HCT116 (cell line): Measurements from ENCODE around the gene MCF2L. TPM values are rescaled to one million over a fixed set of nuclear protein-coding genes. Genes with fewer than 3 reads are reported as not detected.

ENCODE experiments used
- ATAC-seq: fragments of 200-7000 bp; cut with Tn5 transposase; 2 replicates; pipeline ENCODE4 v1.9.1; 2020; ENCODE audit warnings: mild to moderate bottlenecking, moderate library complexity
- BruUV-seq: library from RNA; stranded (reverse); fragments of 400-500 nt; replicated peaks from 2 replicates; lab custom pipeline; 2021; lab: Mats Ljungman, UMichigan
- CTCF ChIA-PET: fragments of 300-600 bp; sonication (Branson Sonifier 250); formaldehyde crosslinking; loops from one replicate; lab custom pipeline; 2021; ENCODE audit warnings: antibody characterized with exemption; lab: Charles Lee
- POLR2A ChIA-PET: fragments of 300-600, 350-600 bp; sonication (Branson Sonifier 250); formaldehyde crosslinking; loops from one replicate; lab custom pipeline; 2021; ENCODE audit warnings: antibody characterized with exemption; lab: Charles Lee
- RAD21 ChIA-PET, 2 experiments: fragments of 300-600 bp; sonication (Branson Sonifier 250); formaldehyde crosslinking; loops; one replicate each; lab custom pipeline; 2023; ENCODE audit warnings: low total read pairs in 2 of 2; ENCODE audit not compliant: uncharacterized antibody in 2 of 2, unreplicated experiment in 2 of 2, low non-redundant PET in 1 of 2; lab: Charles Lee
- DNase-seq: peaks from one replicate; pipeline ENCODE4 v3.0.0-alpha.2; 2010; ENCODE audit warnings: low read depth, low spot score
- H2AFZ ChIP-seq: fragments of 200-600 bp; shearing (Covaris generic), sonication (generic); 2 replicates; pipeline ENCODE4 v1.6.1; 2017; ENCODE audit warnings: low read depth, mixed run types, mixed read lengths, antibody characterized with exemption, low read length; ENCODE audit not compliant: poor library complexity, severe bottlenecking
- H3K27ac ChIP-seq: 2 replicates; pipeline ENCODE4 v1.5.1; 2012; ENCODE audit warnings: low read depth, low read length
- H3K27me3 ChIP-seq: fragments of 200-600 bp; sonication (generic); 2 replicates; pipeline ENCODE4 v1.6.1; 2016; ENCODE audit warnings: mixed run types, low read length, mixed read lengths; ENCODE audit not compliant: insufficient read depth
- H3K36me3 ChIP-seq, 2 experiments: fragments of 200-500 bp in 1 of 2; fragments of 200-600 bp in 1 of 2; sonication (Bioruptor generic) in 1 of 2; sonication (generic) in 1 of 2; 2 replicates each; pipeline versions ENCODE4 v1.5.1 to v1.6.1; 2014 to 2016; ENCODE audit warnings: low read length in 2 of 2, inconsistent platforms in 1 of 2, mixed read lengths in 1 of 2, mixed run types in 1 of 2; ENCODE audit not compliant: insufficient read depth in 2 of 2, control insufficient read depth in 1 of 2
- H3K4me1 ChIP-seq, 2 experiments: fragments of 200-600 bp in 1 of 2; sonication (generic) in 1 of 2; 2 replicates each; pipeline versions ENCODE4 v1.5.1 to v1.6.1; 2012 to 2017; ENCODE audit warnings: low read length in 2 of 2, inconsistent platforms in 1 of 2, mild to moderate bottlenecking in 1 of 2, mixed read lengths in 1 of 2, mixed run types in 1 of 2, moderate library complexity in 1 of 2; ENCODE audit not compliant: insufficient read depth in 2 of 2, control insufficient read depth in 1 of 2
- H3K4me2 ChIP-seq: fragments of 200-600 bp; sonication (generic); 2 replicates; pipeline ENCODE4 v1.6.1; 2017; ENCODE audit warnings: mixed run types, low read length, mixed read lengths
- H3K4me3 ChIP-seq, 2 experiments: fragments of 200-600 bp in 1 of 2; sonication (generic) in 1 of 2; replicated peaks in 1 of 2; 2 replicates each; pipeline ENCODE4 v1.5.1; 2011 to 2016; ENCODE audit warnings: low read length in 2 of 2, control low read depth in 1 of 2, low read depth in 1 of 2, mild to moderate bottlenecking in 1 of 2, mixed read lengths in 1 of 2, mixed run types in 1 of 2
- H3K79me2 ChIP-seq: fragments of 200-600 bp; sonication (generic); 2 replicates; pipeline ENCODE4 v1.6.1; 2017; ENCODE audit warnings: mild to moderate bottlenecking, mixed run types, low read length, moderate library complexity, mixed read lengths; ENCODE audit not compliant: insufficient read depth
- H3K9ac ChIP-seq: fragments of 200-600 bp; sonication (generic); 2 replicates; pipeline ENCODE4 v1.6.1; 2016; ENCODE audit warnings: low read length, mixed read lengths
- H3K9me2 ChIP-seq: fragments of 200-600 bp; sonication (generic), shearing (Covaris generic); 2 replicates; pipeline ENCODE4 v1.6.1; 2017; ENCODE audit warnings: mixed run types, mild to moderate bottlenecking, moderate library complexity; ENCODE audit not compliant: insufficient read depth
- H3K9me3 ChIP-seq, 2 experiments: fragments of 200-500 bp in 1 of 2; fragments of 200-600 bp in 1 of 2; sonication (Bioruptor generic) in 1 of 2; sonication (generic) in 1 of 2; 2 replicates each; pipeline ENCODE4 v1.6.1; 2014 to 2017; ENCODE audit warnings: low read length in 2 of 2, mixed read lengths in 2 of 2, inconsistent platforms in 1 of 2, low read depth in 1 of 2, mild to moderate bottlenecking in 1 of 2, mixed run types in 1 of 2, moderate library complexity in 1 of 2; ENCODE audit not compliant: control insufficient read depth in 1 of 2, insufficient read depth in 1 of 2
- H4K20me1 ChIP-seq: fragments of 200-600 bp; sonication (generic), shearing (Covaris generic); 2 replicates; pipeline ENCODE4 v1.6.1; 2017; ENCODE audit warnings: mixed run types, mild to moderate bottlenecking, moderate library complexity; ENCODE audit not compliant: insufficient read depth
- ATF3 ChIP-seq: IDR thresholded peaks from 2 replicates; pipeline ENCODE4 v1.6.1; 2012
- CBX3 ChIP-seq: IDR thresholded peaks from 2 replicates; pipeline ENCODE4 v1.6.1; 2012; ENCODE audit warnings: low read depth
- EGR1 ChIP-seq: IDR thresholded peaks from 2 replicates; pipeline ENCODE4 v1.6.1; 2012; ENCODE audit warnings: low read depth
- EZH2 ChIP-seq: fragments of 200-600 bp; sonication (generic); IDR thresholded peaks from 2 replicates; pipeline ENCODE4 v1.6.1; 2017; ENCODE audit warnings: antibody characterized with exemption, mixed run types
- MAX ChIP-seq: IDR thresholded peaks from 2 replicates; pipeline ENCODE4 v1.6.1; 2012
- POLR2A ChIP-seq: IDR thresholded peaks from 2 replicates; pipeline ENCODE4 v1.7.0; 2011; ENCODE audit warnings: borderline replicate concordance; ENCODE audit not compliant: insufficient read depth, insufficient read length; ENCODE audit errors: extremely low read depth
- POLR2AphosphoS5 ChIP-seq: IDR thresholded peaks from 2 replicates; pipeline ENCODE4 v1.6.1; 2011; ENCODE audit warnings: mild to moderate bottlenecking, low read depth, low read length, moderate library complexity
- RAD21 ChIP-seq: IDR thresholded peaks from 2 replicates; pipeline ENCODE4 v1.6.1; 2012; ENCODE audit warnings: low read depth, mild to moderate bottlenecking
- TCF7L2 ChIP-seq: IDR thresholded peaks from 2 replicates; pipeline ENCODE4 v1.7.0; 2011; ENCODE audit warnings: borderline replicate concordance, inconsistent platforms; ENCODE audit not compliant: insufficient read depth, insufficient read length; ENCODE audit errors: extremely low read depth
- ZBTB33 ChIP-seq: IDR thresholded peaks from 2 replicates; pipeline ENCODE4 v1.6.1; 2011; ENCODE audit warnings: mild to moderate bottlenecking, low read length, moderate library complexity; ENCODE audit not compliant: insufficient replicate concordance; ENCODE audit errors: extremely low read depth
- ZNF274 ChIP-seq: fragments of 200-500 bp; sonication (Bioruptor generic); IDR thresholded peaks from 2 replicates; pipeline ENCODE4 v1.6.1; 2014; ENCODE audit warnings: mild to moderate bottlenecking, low read depth, low read length, inconsistent platforms
- intact Hi-C: fragments of 100-400 bp; cut with micrococcal nuclease; formaldehyde crosslinking; loops from 2 replicates; pipeline ENCODE4 v1.10.0; 2022
- total RNA-seq: library from RNA; stranded (reverse); gene quantifications from one replicate; pipeline ENCODE4 v1.2.1, GENCODE V29; 2021; ENCODE audit not compliant: unreplicated experiment

The MCF2L gene
- total RNA-seq, 1 experiment from 2014 or later = 19.3 TPM

GRCh38 chr13:113064534-113065405, 95.8 kb downstream of the MCF2L start:
- H3K9ac ChIP-seq = peak overlapping the region; percentile 41
- H4K20me1 ChIP-seq = no peaks in the 10 kb centered on the region
- peak overlapping the region; percentile 78 for H3K4me2 ChIP-seq
- ChIA-PET POLR2A (interaction anchor here (0.7 kb wide), 1 partner anchor 389 kb away, joined by 3 read pairs; the partner anchor contains the start of gene ADPRHL1), CTCF (no interaction called here), RAD21 (no interaction called here)
- peak overlapping the region; percentile 23 to 48 for H3K4me3 ChIP-seq
- ATAC-seq (peak; percentile 84), DNase-seq (peak; percentile 56)
- no peak overlapping the region for H3K27ac ChIP-seq
- H2AFZ ChIP-seq = peak overlapping the region; percentile 29
- no peaks in the 10 kb centered on the region for H3K9me3 ChIP-seq
- TF ChIP-seq POLR2AphosphoS5 (peak; percentile 30; the same call in 1 of the 2 replicates), POLR2A (no peak)
- intact Hi-C loops = no loop called here
- no peaks in the 10 kb centered on the region for H3K36me3 ChIP-seq
- peaks cover 5% of the 10 kb centered on the region; the same call in 1 of the 2 replicates for H3K27me3 ChIP-seq
- no peaks in the 10 kb centered on the region for H3K9me2 ChIP-seq
- no peaks in the 10 kb centered on the region for H3K79me2 ChIP-seq
- H3K4me1 ChIP-seq = peaks cover 30 to 33% of the 10 kb centered on the region in 2 experiments
- BruUV-seq = no TSS peak

- Histone ChIP-seq H3K27ac (no peak overlapping the region), H3K27me3 (peaks cover 5% of the 10 kb centered on the region; the same call in 1 of the 2 replicates), H3K9me3 (no peaks in the 10 kb centered on the region), H4K20me1 (no peaks in the 10 kb centered on the region), H3K4me3 (no peak overlapping the region), H3K4me1 (peaks cover 30 to 33% of the 10 kb centered on the region in 2 experiments), H3K4me2 (peak overlapping the region; percentile 78), H3K9me2 (no peaks in the 10 kb centered on the region), H3K9ac (no peak overlapping the region), H3K79me2 (no peaks in the 10 kb centered on the region), H3K36me3 (no peaks in the 10 kb centered on the region), H2AFZ (no peak overlapping the region)
- intact Hi-C loops = no loop called here
- ChIA-PET POLR2A (no interaction called here), RAD21 (no interaction called here), CTCF (no interaction called here)
- no TSS peak for BruUV-seq
- ATAC-seq (no peak), DNase-seq (no peak)
- TF ChIP-seq ZBTB33 (no peak), ATF3 (no peak), POLR2A (no peak), EGR1 (no peak), TCF7L2 (no peak), RAD21 (no peak), MAX (no peak), EZH2 (no peak), CBX3 (no peak), ZNF274 (no peak)
Observed at GRCh38 chr13:113065406-113066141, 96.6 kb downstream of the MCF2L start.
